Measurements from ENCODE around the gene NSFL1C.
A peak's percentile ranks its signal among the peaks of the same experiment; 100 is the strongest.
"Not testable (repeated sequence)": the region's sequence is repeated elsewhere in the genome, so short reads cannot be mapped to it uniquely, and the experiment has no call there.

Gene NSFL1C

GRCh38 chr20:1423206-1423605, 43.4 kb downstream of the NSFL1C start:
- DNase-seq: no peak

DNA sequence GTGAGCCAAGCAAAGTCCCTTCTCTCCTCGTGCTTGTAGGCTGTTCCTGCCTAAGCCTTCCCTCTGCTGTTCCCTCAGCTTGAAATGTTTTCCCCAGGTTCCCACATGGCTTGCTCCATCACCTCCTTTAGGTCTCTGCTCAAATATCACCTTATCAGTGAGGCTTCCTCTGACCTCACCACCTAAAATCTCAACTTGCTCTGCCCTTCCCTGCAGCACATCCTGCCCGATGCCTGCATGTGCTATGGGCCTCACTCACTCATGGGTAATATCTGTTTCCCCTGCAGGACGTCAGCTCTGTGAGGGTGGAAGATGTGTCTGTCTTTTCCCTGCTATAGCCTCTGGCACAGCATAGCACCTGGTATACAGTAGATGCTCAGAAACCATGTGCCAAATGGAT, 43.9 kb downstream of the NSFL1C start:
- no peak for DNase-seq

DNA sequence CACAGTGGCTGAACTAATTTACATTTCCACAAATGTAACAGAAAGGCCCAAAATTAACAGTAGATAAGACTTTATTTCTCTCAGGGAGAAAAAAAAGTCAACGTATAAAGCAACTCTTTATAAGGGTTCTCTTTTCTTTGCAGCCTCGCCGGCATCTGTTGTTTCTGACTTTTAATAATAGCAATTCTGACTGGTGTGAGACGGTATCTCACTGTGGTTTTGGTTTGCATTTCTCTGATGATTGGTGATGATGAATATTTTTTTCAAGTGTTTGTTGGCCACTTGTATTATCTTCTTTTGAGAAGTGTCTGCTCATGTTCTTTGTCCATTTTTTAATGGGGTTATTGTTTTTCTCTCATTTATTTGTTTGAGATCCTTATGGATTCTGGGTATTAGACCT, 46.6 kb downstream of the NSFL1C start:
- no peak for DNase-seq

DNA sequence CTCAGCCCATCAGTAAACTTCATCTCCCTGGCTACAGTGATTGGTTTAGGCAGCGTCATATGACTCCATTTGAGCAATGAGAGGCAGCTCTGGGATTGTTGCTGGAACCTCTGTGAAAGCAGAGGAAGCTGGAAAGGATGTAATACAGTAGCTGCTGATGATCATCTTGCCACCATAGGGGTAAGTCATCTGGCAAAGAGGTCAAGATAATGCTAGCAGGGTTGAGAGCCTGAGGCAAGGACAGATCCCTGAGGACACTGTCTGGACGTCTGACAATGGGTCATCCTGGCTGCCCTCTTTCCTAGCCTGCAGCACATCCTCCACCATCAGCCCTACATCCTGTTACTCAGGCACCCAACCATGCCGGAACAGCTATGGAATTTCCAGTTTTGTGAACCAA, 48.3 kb downstream of the NSFL1C start:
- no peak for DNase-seq

DNA sequence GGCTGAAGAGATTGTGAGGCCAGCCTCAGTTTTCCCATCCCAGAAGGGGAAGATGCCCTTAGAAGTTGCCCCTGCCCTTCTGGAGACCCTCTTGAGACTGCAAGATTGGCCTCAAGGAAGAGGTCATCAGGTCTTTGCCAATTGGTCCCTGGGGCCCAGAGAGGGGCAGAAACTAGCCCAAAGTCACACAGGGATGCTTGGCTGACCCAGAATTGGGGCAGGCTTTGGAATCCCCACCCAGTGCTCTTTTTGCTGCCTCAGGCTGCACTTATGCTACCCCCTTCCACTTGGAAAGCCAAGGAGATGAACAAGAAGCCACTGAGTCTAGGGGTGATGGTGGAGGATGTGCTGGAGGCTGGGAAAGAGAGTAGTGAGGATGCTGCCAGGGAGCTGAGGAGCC, 48.9 kb downstream of the NSFL1C start:
- no peak for DNase-seq

DNA sequence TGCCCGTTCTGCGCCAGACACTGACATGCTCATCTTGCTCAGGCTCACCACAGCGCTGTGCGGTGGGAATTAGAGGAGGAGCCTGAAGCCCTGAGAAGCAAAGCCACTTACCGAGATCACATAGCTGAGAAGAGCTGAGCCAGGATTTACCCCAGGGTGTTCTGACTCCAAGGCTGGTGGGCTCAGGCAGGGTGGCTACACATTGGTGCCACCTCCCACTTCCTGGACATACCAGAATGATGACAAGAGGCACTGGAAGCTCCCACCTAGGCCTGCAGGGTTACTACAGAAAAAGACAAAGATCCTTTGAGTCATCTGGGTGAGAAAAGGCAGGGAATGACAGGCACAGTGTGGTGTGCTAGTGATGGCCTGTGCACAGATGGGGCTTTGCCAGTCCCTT, 49.4 kb downstream of the NSFL1C start:
- DNase-seq: no peak

DNA sequence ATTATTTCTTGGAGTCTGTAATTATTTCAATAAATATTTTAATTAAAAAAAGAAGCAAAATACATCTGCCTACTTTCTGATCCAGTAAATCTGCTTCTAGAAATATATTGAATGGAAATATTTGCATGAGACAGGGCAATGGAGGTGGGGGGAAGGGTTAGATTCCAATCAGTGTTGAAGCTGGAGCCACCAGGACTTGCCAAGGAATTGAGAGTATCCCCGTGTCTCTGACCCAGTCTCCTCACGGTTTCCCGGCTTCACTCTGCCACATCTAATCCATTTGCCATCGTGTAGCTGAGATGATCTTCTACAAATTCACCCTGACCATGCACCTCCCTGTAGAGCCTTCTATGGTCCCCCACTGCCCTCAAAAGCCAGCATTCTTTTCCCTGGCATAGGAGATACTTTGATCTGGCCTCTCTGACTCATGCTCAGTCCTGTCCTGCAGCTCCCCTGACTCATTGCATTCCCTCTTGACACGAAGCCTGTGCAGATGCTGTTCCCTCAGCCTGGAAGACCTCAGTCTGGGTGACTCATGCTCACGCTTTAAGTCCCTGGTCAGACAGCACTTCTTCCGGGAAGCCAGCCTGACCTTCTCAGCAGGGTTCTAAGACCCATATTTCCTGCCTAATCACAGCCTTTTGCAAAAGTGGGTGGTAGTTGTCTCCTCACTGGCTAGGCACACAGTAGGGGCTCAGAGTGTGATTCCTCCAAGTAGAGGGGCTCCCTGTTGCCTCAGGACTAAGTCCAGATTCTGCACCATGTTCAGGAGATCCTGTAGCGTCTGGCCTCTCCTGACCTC, 50.8 kb downstream of the NSFL1C start:
- DNase-seq: no peak

- no peak for DNase-seq
Observed at GRCh38 chr20:1414982-1415381, 51.7 kb downstream of the NSFL1C start.

DNA sequence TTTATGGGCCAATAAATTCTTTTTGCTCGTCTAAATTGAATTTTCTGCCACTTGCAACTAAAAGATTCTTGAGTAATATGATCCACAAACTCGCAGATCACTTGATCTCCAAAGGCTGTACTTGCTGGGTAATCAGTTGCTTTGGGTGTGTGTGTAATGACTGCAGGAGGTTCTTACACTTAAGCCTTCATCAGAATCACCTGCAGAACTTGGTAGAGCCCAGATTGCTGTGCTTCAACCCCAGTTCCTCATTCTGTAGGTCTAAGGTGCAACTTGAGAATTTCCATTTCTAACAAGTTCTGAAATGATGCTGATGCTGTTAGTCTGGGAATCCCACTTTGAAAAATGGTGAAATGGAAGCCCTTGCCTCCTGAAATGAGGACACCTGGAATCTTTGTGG, 60.8 kb downstream of the NSFL1C start:
- no peak for DNase-seq

GRCh38 chr20:1403624-1404023, 63.0 kb downstream of the NSFL1C start:
- DNase-seq: no peak

GRCh38 chr20:1402149-1402548, 64.5 kb downstream of the NSFL1C start:
- DNase-seq: no peak

- DNase-seq: no peak
Observed at GRCh38 chr20:1401451-1401907, 65.2 kb downstream of the NSFL1C start.

GRCh38 chr20:1399678-1400366, 66.8 kb downstream of the NSFL1C start:
- DNase-seq: not testable (repeated sequence)

DNA sequence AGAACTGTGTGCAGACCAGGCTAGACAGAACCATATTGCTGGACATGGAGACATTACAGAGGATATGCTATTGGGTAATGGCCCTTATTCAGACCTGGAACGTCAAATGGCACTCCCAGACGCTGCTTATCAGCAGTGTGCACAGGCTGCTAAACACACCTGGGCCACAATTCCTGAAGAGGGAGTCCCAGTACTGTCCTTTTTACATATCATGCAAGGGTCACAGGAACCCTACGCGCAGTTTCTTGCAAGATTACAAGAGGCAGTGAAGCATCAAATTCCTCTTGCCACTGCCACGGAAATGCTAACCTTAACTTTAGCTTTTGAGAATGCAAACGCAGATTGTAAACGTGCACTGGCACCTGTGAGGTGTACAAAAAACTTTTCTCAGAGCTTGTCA, 68.5 kb downstream of the NSFL1C start:
- DNase-seq: not testable (repeated sequence)

DNA sequence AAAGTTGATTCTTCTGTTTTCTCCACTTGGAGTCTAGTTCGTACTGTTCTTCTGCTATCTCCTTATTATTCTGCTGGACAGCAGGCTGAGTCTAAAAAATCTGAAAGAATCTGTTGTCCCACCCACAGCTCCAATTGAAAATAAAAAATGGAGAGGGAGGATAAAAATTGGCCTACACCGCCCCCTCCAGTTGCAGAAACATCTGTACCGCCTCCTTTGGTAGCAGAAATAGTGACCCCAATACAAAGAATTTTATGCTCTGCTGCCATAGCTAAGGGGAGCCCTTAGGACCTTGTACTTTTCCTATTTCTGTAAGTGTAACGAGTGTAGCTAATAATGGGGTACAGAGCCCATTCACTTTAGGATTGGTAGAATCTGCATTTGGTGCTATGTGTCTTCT, 68.9 kb downstream of the NSFL1C start:
- no peak for DNase-seq

DNA sequence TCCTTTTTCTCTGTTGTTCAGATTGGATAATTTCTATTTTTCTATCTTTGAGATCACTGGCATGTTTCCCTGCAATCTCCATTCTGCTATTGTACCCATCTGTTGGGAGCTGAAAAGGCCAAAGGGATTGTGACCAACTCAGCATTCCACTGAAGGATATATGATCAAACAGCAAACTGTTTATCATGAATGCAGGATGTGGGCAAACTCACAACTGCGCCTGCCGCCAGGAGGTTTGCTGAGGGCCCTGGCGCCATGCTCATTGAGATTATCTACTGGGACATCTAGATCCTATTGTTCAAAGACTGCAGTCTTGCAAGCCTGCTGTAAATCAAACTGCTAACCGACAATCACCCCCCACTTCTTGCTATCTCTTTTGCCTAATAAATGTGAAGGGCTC, 69.9 kb downstream of the NSFL1C start:
- DNase-seq: no peak

DNA sequence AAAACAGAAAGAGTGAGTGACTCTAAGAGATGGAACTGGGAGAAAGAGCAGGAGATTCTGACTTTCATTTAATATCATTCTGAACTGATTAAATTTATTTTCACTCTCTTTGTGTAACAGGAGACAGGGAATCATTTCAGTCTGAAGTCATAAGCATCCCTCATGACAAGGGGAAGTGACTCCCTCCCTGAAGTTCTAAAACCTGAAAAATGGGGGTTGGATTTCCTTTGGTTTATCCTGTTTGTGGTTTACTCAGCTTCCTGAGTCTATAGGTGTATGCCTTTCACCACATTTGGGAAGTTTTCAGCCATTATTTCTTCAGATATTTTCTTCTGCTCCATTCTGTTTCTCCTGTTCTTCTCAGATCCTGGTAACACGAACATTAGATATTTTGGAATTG, 70.4 kb downstream of the NSFL1C start:
- no peak for DNase-seq

GRCh38 chr20:1394686-1395085, 72.0 kb downstream of the NSFL1C start:
- no peak for DNase-seq

- no peak for DNase-seq
Observed at GRCh38 chr20:1393507-1393882, 73.2 kb downstream of the NSFL1C start.

GRCh38 chr20:1392693-1393506, 73.7 kb downstream of the NSFL1C start, which contains the start of gene FKBP1A:
TSS of gene FKBP1A (minus strand) at chr20:1393054. CDS start at chr20:1392998, 56 bp downstream.
- DNase-seq: peak; percentile 86

DNA sequence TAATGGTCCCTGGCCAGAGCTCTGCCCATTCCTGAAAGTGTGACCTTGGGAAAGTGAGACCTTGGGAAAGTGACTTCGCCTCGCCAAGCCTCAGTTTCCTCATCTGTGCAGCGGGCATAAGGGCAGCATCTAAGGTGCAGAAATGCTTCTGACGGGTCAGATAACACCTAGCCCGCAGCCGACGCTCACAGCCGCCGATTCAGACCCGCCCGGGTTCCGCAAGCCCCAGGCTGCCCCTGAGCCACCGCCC, 74.3 kb downstream of the NSFL1C start:
- no peak for DNase-seq

All from effector CD4-positive, alpha-beta T cell (primary cell).